ENCODE measurements around the gene PNMA8A. TPM values are rescaled to one million over a fixed set of nuclear protein-coding genes. Genes with fewer than 3 reads are reported as not detected.

The PNMA8A gene
- total RNA-seq, 4 donors from 2014 or later: 0.90 to 7.4 (median 3.4) TPM

- no peak for DNase-seq (ENCODE audit: low spot score in 2 of 2)
- Histone ChIP-seq H3K36me3 (no peaks in the 10 kb centered on the region), H3K4me1 (peaks cover 0 to 48% (median 16%) of the 10 kb centered on the region in 4 donors), H3K27me3 (peaks cover 0 to 71% of the 10 kb centered on the region in 2 donors), H3K4me3 (no peak overlapping the region), H3K27ac (no peak overlapping the region), H3K9me3 (peaks cover 0 to 5% (median 0%) of the 10 kb centered on the region in 4 donors)
- 48 to 56% methylated on average over 11 of the region's 11 CpGs for WGBS, 2 donors
- TF ChIP-seq EP300 (IDR thresholded peaks at IDR 0.05) (no peak), POLR2A (IDR thresholded peaks at IDR 0.05) (no peak)
These were observed 17.2 kb upstream of the PNMA8A start for GRCh38 chr19:46488551-46488950.

- Histone ChIP-seq H3K27me3 (peaks cover 0 to 66% of the 10 kb centered on the region in 2 donors), H3K4me1 (peaks cover 0 to 42% (median 13%) of the 10 kb centered on the region in 4 donors), H3K9me3 (peaks cover 0 to 5% (median 0%) of the 10 kb centered on the region in 4 donors), H3K36me3 (no peaks in the 10 kb centered on the region), H3K27ac (peak overlapping the region in 1 of 4 donors; percentile 12), H3K4me3 (peak overlapping the region in 2 of 4 donors; percentile 1 to 37)
- 6 to 8% methylated on average over 24 to 33 of the region's 38 CpGs for WGBS, 2 donors
- DNase-seq (ENCODE audit: low spot score in 2 of 2): peak; percentile 67 to 80
- TF ChIP-seq EP300 (IDR thresholded peaks at IDR 0.05): no peak
- peak; percentile 87 to 99 (median 95) for TF ChIP-seq CTCF (IDR thresholded peaks at IDR 0.05)
These were observed 16.6 kb upstream of the PNMA8A start for GRCh38 chr19:46487802-46488445.

GRCh38 chr19:46487178-46487801, 15.9 kb upstream of the PNMA8A start:
- no peak overlapping the region for H3K27ac ChIP-seq
- peaks cover 0 to 59% of the 10 kb centered on the region in 2 donors for H3K27me3 ChIP-seq
- no peak for DNase-seq (ENCODE audit: low spot score in 2 of 2)
- H3K36me3 ChIP-seq: no peaks in the 10 kb centered on the region
- peaks cover 0 to 5% (median 0%) of the 10 kb centered on the region in 4 donors for H3K9me3 ChIP-seq
- H3K4me3 ChIP-seq: peak overlapping the region in 2 of 4 donors; percentile 1 to 37
- 3 to 10% methylated on average over 10 to 19 of the region's 19 CpGs for WGBS, 2 donors
- H3K4me1 ChIP-seq: peaks cover 0 to 35% (median 11%) of the 10 kb centered on the region in 4 donors
- TF ChIP-seq POLR2A (IDR thresholded peaks at IDR 0.05): no peak
- TF ChIP-seq CTCF (IDR thresholded peaks at IDR 0.05): no peak
- TF ChIP-seq EP300 (IDR thresholded peaks at IDR 0.05): no peak

GRCh38 chr19:46486358-46486757, 15.0 kb upstream of the PNMA8A start:
- TF ChIP-seq CTCF (IDR thresholded peaks at IDR 0.05) (no peak), EP300 (IDR thresholded peaks at IDR 0.05) (no peak), POLR2A (IDR thresholded peaks at IDR 0.05) (no peak)
- no peak overlapping the region for H3K4me3 ChIP-seq
- no peak for DNase-seq (ENCODE audit: low spot score in 2 of 2)
- H3K36me3 ChIP-seq: no peaks in the 10 kb centered on the region
- peaks cover 0 to 50% of the 10 kb centered on the region in 2 donors for H3K27me3 ChIP-seq
- peaks cover 0 to 5% (median 0%) of the 10 kb centered on the region in 4 donors for H3K9me3 ChIP-seq
- 87 to 88% methylated on average over 3 of the region's 3 CpGs for WGBS, 2 donors
- peaks cover 0 to 34% (median 10%) of the 10 kb centered on the region in 4 donors for H3K4me1 ChIP-seq
- H3K27ac ChIP-seq: no peak overlapping the region

- H3K27ac ChIP-seq: no peak overlapping the region
- H3K36me3 ChIP-seq: no peaks in the 10 kb centered on the region
- H3K4me3 ChIP-seq: no peak overlapping the region
- no peak for DNase-seq (ENCODE audit: low spot score in 2 of 2)
- H3K9me3 ChIP-seq: peaks cover 0 to 5% (median 0%) of the 10 kb centered on the region in 4 donors
- peaks cover 0 to 37% (median 8%) of the 10 kb centered on the region in 4 donors for H3K4me1 ChIP-seq
- no peak for TF ChIP-seq CTCF (IDR thresholded peaks at IDR 0.05)
- TF ChIP-seq EP300 (IDR thresholded peaks at IDR 0.05): no peak
- 57 to 72% methylated on average over 4 of the region's 4 CpGs for WGBS, 2 donors
- H3K27me3 ChIP-seq: peaks cover 0 to 37% of the 10 kb centered on the region in 2 donors
These were observed 13.3 kb upstream of the PNMA8A start for GRCh38 chr19:46484656-46485055.
